GM13977 (cell line): ENCODE data around the gene SDHAF2.

ENCODE experiments used
- DNase-seq: peaks from one replicate; pipeline ENCODE4 v3.0.0; 2012; ENCODE audit warnings: low spot score
- in situ Hi-C: fragments of 300-500 bp; cut with MboI; formaldehyde crosslinking; loops from one replicate; pipeline ENCODE4 v1.12.0; 2022; ENCODE audit warnings: low sequenced_read_pairs, low pct_unique_long_range_greater_than_20kb, mixed read lengths, inconsistent platforms; ENCODE audit not compliant: unreplicated experiment
- TF ChIP-seq, protein P1 (sequence below): IDR thresholded peaks from 2 replicates; pipeline ENCODE4 v1.5.1; 2012; ENCODE audit warnings: mild to moderate bottlenecking, control low read depth; ENCODE audit not compliant: insufficient read depth; ENCODE audit errors: extremely low read depth, missing control alignments

Gene SDHAF2

GRCh38 chr11:61401173-61401572 lies 28.8 kb upstream of the SDHAF2 start:
- in situ Hi-C loops, result no loop called here
- no peak for DNase-seq
- TF ChIP-seq, protein P1, sequence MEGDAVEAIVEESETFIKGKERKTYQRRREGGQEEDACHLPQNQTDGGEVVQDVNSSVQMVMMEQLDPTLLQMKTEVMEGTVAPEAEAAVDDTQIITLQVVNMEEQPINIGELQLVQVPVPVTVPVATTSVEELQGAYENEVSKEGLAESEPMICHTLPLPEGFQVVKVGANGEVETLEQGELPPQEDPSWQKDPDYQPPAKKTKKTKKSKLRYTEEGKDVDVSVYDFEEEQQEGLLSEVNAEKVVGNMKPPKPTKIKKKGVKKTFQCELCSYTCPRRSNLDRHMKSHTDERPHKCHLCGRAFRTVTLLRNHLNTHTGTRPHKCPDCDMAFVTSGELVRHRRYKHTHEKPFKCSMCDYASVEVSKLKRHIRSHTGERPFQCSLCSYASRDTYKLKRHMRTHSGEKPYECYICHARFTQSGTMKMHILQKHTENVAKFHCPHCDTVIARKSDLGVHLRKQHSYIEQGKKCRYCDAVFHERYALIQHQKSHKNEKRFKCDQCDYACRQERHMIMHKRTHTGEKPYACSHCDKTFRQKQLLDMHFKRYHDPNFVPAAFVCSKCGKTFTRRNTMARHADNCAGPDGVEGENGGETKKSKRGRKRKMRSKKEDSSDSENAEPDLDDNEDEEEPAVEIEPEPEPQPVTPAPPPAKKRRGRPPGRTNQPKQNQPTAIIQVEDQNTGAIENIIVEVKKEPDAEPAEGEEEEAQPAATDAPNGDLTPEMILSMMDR, result no peak

GRCh38 chr11:61401573-61401972 lies 28.4 kb upstream of the SDHAF2 start:
- in situ Hi-C loops, result no loop called here
- TF ChIP-seq, protein P1, result no peak
- DNase-seq, result no peak

DNA sequence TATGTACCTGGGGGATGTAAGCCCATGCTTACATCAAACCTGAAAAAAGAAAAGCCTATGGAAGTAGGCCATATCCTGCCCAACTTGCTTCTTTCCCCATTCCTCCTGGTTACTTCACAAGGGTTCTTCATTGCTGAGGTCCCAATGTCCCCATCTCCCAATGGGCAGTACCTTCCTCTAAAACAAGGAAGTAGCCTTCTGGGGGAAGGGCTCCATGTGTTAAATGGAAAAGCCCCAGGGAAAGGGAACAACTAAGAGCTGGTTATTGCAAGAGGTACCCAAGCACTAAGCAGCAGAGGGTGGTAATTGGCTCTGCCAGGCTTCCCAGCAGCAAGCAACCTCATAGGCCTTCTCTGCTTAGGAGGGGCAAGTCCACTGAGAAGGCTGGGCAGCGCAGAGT lies 26.3 kb upstream of the SDHAF2 start:
- DNase-seq, result no peak
- in situ Hi-C loops, result no loop called here
- TF ChIP-seq, protein P1, result no peak

DNA sequence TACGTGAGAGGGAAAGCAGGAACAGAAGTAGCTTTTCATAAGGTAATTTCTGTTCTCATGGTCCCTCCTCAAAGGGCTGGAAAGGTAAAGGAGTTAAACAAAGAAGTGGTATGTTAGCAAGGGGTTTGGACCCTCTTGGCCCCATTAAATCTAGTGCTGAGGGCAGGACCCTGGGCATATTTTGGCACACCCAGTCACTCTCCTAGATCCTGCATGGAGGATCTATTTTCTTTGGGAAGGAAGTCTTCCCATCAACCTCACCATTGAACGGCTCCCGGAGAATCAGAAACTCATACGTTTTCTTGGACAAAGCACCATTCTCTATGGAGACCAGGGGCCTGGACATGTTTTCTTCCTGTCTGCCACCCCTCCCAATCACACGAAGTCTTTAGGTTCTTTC lies 25.8 kb upstream of the SDHAF2 start:
- in situ Hi-C loops, result no loop called here
- no peak for DNase-seq
- TF ChIP-seq, protein P1, result no peak

DNA sequence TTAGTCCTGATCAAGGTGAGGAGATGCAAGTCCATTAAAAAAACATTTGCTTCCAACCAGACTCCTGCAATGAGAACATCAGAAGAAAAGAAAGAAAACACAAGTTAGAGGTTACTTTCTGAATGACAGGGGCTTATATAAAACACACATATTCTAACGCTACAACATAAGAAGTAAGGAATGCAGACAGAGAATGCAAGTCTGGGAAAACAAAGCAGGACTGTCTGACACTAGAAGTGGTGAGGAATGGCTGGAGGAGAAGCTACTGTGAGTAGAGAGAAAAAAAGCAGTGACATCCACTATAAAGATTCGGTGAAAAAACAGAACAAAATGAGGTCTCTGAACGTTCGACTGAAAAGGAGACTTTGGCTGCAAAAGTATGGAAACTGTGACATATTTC lies 25.3 kb upstream of the SDHAF2 start:
- no peak for DNase-seq
- in situ Hi-C loops, result no loop called here
- TF ChIP-seq, protein P1, result no peak

DNA sequence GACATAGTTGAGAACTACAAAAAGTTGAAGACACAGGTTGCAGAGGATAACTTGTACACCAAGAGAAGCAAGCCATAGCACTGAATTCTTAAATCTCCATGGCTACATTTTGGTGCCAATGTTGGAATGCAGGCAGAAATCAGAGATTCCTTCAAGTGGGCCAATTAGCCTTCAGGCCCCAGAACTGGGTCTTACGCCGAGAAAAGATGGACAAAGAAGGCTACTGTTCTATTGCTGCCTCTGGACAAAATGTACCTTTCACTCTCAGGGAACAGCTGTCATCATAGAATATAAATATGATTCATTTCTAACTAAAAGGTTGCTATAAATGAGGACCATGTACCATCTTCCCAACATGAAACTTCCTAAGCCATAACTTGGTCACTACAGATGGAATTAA lies 23.9 kb upstream of the SDHAF2 start:
- no peak for DNase-seq
- in situ Hi-C loops, result no loop called here
- TF ChIP-seq, protein P1, result no peak

DNA sequence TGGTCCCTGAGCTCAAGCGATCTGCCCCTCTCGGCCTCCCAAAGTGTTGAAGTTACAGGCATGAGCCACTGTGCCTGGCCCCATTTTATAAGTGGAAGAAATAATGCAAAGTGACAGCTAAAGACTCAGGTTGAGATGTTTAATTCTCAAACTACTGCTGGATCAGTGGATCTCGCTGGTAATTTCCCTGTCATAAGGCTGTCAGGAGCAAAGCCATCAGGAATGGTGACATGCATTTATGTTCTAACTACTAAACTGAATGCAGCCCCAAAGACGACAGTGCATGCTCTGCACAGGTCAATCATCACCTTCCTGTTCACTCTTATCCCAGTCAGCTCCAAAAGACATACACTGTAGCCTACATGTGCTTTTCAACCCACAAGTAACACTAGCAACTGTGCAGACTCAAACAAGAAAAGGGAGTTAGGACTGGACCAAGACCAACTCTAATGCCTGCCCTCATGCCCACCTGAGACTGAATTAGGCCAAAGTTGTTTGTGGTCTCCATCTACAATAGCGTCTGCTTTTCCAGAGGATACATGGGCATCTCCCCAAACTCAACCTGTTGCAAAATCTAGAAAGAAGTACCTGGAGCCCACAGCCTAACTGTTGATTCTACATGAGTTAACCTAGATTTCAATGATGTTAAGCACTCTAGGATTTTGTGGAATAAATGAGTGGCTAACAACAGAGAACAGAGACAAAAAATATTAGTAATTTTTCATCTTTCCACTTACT lies 22.8 kb upstream of the SDHAF2 start:
- in situ Hi-C loops, result no loop called here
- DNase-seq, result no peak
- TF ChIP-seq, protein P1, result no peak
